Ectodermal cell (in vitro differentiated cells): ENCODE measurements around the gene MAPK8IP1.

Experiments used
- H3K27ac ChIP-seq: 2 replicates; pipeline ENCODE4 v1.7.0; 2013; ENCODE audit warnings: mild to moderate bottlenecking, low read depth, low read length; ENCODE audit not compliant: insufficient read depth, poor library complexity, severe bottlenecking
- H3K27me3 ChIP-seq: 2 replicates; pipeline ENCODE4 v1.7.0; 2013; ENCODE audit warnings: mild to moderate bottlenecking, low read length; ENCODE audit not compliant: insufficient read depth, control insufficient read depth, poor library complexity, severe bottlenecking
- H3K36me3 ChIP-seq: one replicate; pipeline ENCODE4 v1.7.0; 2013; ENCODE audit warnings: low read length; ENCODE audit not compliant: control insufficient read depth, insufficient read depth
- H3K4me1 ChIP-seq: one replicate; pipeline ENCODE4 v1.7.0; 2013; ENCODE audit warnings: low read length; ENCODE audit not compliant: control insufficient read depth, insufficient read depth
- H3K4me3 ChIP-seq: 2 replicates; pipeline ENCODE4 v1.7.0; 2013; ENCODE audit warnings: low read depth, low read length, control low read depth; ENCODE audit not compliant: insufficient read depth
- H3K9me3 ChIP-seq: 2 replicates; pipeline ENCODE4 v1.7.0; 2013; ENCODE audit warnings: mild to moderate bottlenecking, low read length, moderate library complexity; ENCODE audit not compliant: control insufficient read depth
- WGBS, 2 experiments: methylation state at CpG; one replicate each; pipeline ENCODE4 v1.1.7; 2013; ENCODE audit warnings: missing lambda C conversion rate in 2 of 2; 5-methylcytosine and 5-hydroxymethylcytosine counted together

MAPK8IP1 gene

DNA sequence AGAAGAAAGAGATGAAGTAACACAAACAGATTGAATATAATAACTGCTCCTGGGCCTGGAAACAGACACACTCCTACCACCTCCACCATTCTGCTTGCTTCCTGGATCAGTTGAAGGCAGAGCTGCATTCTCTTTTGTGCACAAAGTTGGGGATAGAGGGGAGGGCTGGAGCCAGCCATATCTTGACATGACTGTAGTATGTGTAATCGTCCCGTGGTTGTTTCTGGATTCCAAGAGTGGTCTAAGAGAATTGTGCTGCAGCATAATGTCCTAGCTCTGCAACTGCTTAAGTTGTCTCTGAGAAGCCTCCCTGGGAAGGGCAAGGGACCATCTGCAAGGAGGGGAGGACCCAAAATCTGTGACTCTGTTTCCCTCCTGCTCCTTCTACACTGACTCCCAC, 35.0 kb upstream of the MAPK8IP1 start:
- H3K9me3 ChIP-seq = no peaks in the 10 kb centered on the region
- peaks cover 16% of the 10 kb centered on the region for H3K27me3 ChIP-seq
- 91 to 97% methylated on average over 2 of the region's 2 CpGs for WGBS, 2 experiments
- H3K4me1 ChIP-seq = peaks cover 32% of the 10 kb centered on the region
- H3K4me3 ChIP-seq = no peak overlapping the region
- H3K27ac ChIP-seq = no peak overlapping the region
- H3K36me3 ChIP-seq = no peaks in the 10 kb centered on the region

DNA sequence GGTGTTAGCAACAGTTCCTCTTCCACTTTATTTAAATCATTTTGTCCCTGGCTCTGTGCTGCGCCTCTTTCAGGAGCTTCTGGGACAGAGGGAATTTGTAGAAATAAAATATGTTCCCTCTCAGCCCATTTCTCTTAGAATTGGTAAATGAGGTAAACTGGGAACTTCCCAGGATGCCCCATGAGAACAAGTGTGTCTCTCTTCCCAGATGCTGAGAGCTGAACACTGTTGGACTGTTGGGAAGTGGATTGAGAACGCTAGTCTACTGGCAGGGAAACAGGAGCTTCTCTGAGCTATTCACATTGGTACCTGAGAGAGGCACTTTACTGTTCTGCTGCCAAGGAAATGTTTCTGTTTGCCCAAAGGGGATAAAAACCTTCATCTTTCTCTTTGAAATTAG, 34.2 kb upstream of the MAPK8IP1 start:
- 94% methylated on average over 2 of the region's 2 CpGs for WGBS, 2 experiments
- peaks cover 32% of the 10 kb centered on the region for H3K4me1 ChIP-seq
- no peaks in the 10 kb centered on the region for H3K9me3 ChIP-seq
- H3K36me3 ChIP-seq = no peaks in the 10 kb centered on the region
- H3K4me3 ChIP-seq = no peak overlapping the region
- H3K27ac ChIP-seq = no peak overlapping the region
- H3K27me3 ChIP-seq = peaks cover 8% of the 10 kb centered on the region

DNA sequence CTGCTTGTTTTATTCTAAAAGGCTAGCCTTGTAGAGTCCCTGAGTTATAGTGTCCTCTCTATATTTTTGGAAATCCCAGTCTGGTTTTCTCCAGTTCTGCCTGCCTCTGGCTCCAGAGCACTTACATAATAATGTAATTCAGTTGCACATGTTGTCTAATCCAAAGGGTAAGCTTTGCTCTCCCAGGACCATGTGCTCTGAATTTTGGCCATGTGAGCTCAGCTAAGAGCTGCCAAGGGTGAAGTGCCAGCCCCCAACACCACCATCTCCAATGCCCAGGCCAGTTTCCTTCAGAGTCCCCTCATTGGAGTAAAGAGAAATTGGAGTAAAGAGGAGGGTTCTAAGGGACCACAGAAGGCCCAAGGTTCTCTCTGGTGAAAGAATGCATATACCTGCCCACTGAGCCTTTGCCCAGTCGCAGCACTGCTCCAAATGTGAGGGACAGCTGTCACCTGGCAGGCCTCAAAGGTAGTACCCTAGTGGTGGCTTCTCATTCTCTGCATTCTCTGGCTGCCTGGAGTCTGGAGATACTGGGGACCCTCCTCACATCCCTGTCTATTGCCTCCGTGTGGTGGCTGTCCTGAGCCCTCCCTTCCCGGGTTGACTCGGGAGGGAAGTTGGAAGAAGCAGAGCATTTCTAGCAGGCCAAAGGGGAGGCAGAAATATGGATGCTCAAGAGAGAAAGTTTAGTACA, 33.3 kb upstream of the MAPK8IP1 start:
- peaks cover 26% of the 10 kb centered on the region for H3K4me1 ChIP-seq
- no peaks in the 10 kb centered on the region for H3K27me3 ChIP-seq
- no peaks in the 10 kb centered on the region for H3K36me3 ChIP-seq
- no peak overlapping the region for H3K4me3 ChIP-seq
- H3K9me3 ChIP-seq = no peaks in the 10 kb centered on the region
- 16 to 18% methylated on average over 4 of the region's 4 CpGs for WGBS, 2 experiments
- H3K27ac ChIP-seq = no peak overlapping the region

DNA sequence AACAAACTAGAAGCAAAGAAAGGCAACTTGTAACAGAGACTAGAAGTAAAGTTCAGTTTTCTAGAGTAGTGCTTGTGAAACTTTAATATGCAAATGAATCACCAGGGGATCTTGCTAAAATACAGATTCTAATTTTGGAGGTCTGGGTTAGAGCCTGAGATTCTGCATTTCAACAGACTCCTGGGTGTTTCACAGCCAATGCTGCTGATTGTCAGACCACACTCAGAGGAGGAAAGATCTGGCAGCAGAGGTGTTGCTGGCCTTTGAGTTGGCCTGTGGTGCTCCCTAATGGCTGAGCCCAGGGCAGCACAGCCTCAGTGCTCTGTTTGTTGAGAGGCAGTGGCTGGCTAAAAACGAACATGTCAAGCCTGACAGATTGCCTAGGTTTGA, 32.7 kb upstream of the MAPK8IP1 start:
- H3K27me3 ChIP-seq = no peaks in the 10 kb centered on the region
- no peak overlapping the region for H3K27ac ChIP-seq
- no peaks in the 10 kb centered on the region for H3K9me3 ChIP-seq
- WGBS, 2 experiments = 0 to 30% methylated on average over 1 of the region's 1 CpG
- no peak overlapping the region for H3K4me3 ChIP-seq
- peaks cover 29% of the 10 kb centered on the region for H3K4me1 ChIP-seq
- H3K36me3 ChIP-seq = no peaks in the 10 kb centered on the region

DNA sequence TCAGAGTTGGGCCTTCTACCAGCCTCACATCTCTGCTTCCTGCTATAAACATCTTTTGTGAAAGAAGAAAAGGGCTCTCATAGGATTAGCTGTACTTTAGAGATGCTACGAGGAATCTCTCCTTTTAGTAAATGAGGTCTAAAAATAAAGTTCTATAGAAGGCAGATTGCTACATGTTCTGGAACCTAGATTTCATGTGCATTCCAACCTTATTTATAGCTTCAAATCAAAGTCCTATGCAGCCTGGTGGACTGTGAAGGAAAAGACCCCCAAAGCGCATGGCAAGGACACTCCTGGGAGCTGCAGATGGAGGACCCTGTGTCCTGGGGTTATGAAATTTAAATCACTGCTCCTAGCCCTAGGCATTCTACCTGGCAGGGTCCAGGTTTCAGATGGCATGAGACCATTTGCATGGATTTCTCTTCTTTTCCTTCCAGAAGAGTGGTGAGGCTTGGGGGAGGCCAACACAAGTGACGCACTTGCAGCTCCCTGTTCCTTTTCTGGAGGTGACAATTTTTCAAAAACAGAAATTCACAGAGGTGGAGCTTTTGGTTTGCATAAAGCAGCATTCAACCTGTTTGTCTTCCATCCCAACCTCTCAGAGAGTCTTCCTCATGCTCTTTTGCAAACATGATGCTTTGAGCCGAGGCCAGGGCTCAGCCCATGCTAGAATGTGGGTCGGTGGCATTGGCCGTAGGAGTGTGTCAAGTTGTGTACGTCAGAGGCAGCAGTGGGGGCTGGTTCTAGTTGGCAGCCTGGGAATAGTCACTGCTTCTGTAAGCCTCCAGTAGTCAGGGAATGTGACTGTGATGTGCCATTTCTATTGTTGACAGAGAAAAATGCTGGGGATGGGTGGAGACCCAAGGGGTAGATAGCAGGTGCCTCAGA, 31.9 kb upstream of the MAPK8IP1 start:
- H3K4me3 ChIP-seq = no peak overlapping the region
- 89 to 92% methylated on average over 7 of the region's 7 CpGs for whole genome bisulfite sequencing, 2 experiments
- H3K27ac ChIP-seq = no peak overlapping the region
- H3K4me1 ChIP-seq = peaks cover 29% of the 10 kb centered on the region
- no peaks in the 10 kb centered on the region for H3K36me3 ChIP-seq
- H3K27me3 ChIP-seq = no peaks in the 10 kb centered on the region
- no peaks in the 10 kb centered on the region for H3K9me3 ChIP-seq

DNA sequence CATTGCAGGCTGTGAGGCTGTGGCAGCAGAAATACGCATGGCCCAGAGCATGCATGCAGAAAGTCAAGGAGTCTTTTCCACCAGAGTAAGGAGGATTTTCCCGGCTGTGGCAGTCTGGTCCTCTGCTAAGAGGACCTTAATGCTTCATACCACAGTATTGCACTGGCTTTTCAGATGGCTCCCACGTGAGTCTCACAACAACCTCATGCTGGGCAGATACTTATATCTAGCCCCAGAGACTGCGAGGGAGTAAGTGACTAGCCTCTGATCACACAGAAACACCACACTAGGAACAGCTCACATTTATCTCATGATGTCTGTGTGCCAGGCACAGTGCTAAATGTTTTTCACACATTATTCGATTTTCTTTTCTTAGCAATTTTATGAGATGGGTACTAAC, 30.1 kb upstream of the MAPK8IP1 start:
- no peak overlapping the region for H3K27ac ChIP-seq
- H3K4me3 ChIP-seq = no peak overlapping the region
- no peaks in the 10 kb centered on the region for H3K27me3 ChIP-seq
- H3K4me1 ChIP-seq = peaks cover 40% of the 10 kb centered on the region
- no peaks in the 10 kb centered on the region for H3K9me3 ChIP-seq
- H3K36me3 ChIP-seq = no peaks in the 10 kb centered on the region
- WGBS, 2 experiments = 60 to 63% methylated on average over 5 of the region's 5 CpGs

DNA sequence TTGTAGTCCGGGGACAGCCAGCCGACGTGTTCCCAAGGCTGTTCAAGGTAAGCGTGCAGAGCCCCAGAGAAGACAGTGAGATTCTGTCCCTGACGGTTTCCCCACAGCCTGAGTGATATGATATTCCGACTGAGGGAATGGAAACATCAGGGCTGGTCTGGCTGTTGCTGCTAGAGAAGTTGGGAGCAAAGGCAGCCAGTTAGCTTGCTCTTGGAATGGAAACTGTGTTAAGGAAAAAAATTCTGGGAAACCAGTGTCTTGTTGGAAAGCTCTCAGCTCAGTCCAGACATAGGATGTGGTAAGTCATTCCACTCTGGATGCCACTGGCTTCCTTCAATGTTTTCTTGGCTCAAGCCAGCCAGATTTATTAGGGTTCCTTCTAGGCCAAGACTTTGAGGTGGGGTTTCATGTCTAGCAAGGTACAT, 29.4 kb upstream of the MAPK8IP1 start:
- H3K27ac ChIP-seq = no peak overlapping the region
- H3K9me3 ChIP-seq = no peaks in the 10 kb centered on the region
- H3K36me3 ChIP-seq = peaks cover 7% of the 10 kb centered on the region
- WGBS, 2 experiments = 94 to 95% methylated on average over 6 of the region's 6 CpGs
- H3K27me3 ChIP-seq = no peaks in the 10 kb centered on the region
- H3K4me1 ChIP-seq = peaks cover 40% of the 10 kb centered on the region
- H3K4me3 ChIP-seq = no peak overlapping the region

DNA sequence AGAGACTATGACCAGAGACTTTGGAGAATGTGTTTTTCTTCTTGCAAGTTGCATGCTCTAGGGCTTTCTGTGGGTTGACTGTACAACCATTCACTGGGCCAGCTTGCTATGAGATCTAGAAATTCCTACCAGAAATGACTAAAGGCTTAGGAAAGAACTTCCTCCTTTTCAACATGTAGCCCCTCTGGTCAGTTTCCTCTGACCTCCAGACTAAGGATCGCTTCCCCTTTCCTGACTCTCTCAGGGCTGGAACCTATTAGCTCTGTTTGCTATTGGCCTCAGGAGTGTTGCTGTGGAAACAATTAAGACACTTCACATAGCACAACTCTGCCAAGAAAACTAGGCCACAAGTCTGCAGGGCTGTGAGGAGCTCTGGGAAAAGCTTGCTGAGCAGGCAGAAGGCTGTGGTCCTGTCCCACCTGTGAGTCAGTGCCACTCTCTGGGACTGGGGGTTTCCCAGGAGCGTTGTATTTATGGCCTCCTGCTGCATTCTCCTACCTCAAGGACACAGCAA, 27.4 kb upstream of the MAPK8IP1 start:
- peak overlapping the region; percentile 30 for H3K27ac ChIP-seq
- 82 to 90% methylated on average over 2 of the region's 2 CpGs for WGBS, 2 experiments
- peaks cover 23% of the 10 kb centered on the region for H3K36me3 ChIP-seq
- no peak overlapping the region for H3K4me3 ChIP-seq
- peaks cover 32% of the 10 kb centered on the region for H3K4me1 ChIP-seq
- no peaks in the 10 kb centered on the region for H3K27me3 ChIP-seq
- no peaks in the 10 kb centered on the region for H3K9me3 ChIP-seq

DNA sequence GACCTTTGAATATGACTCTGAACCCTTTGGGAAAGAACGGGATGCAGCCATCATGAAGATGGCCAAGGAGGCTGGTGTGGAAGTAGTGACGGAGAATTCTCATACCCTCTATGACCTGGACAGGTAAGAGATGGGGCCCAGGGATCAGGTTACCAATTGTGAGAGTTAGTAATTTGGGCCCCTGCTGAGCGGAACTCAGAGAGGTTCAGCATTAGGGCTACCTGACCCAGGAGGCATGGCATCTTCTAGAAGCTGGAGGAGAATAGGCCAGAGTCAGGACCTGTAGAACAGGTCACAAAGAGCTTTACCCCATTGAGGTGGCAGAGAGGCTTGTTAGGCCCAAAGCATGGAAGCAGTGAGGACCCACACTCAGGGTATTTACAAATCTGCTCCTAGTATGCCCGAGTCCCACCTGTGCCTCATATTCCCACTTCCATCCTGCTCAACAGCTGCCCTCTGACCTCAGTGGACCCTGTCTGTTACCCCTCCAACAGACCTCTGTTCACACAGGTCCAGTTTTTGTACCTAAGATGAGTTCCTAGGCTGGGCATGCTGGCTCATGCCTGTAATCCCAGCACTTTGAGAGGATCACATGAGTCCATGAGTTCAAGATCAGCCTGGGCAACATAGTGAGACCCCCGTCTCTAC, 26.6 kb upstream of the MAPK8IP1 start:
- WGBS, 2 experiments = 90 to 97% methylated on average over 5 of the region's 5 CpGs
- Histone ChIP-seq H3K27ac (no peak overlapping the region), H3K9me3 (no peaks in the 10 kb centered on the region), H3K27me3 (no peaks in the 10 kb centered on the region), H3K4me3 (no peak overlapping the region), H3K4me1 (peaks cover 32% of the 10 kb centered on the region), H3K36me3 (peaks cover 32% of the 10 kb centered on the region)

DNA sequence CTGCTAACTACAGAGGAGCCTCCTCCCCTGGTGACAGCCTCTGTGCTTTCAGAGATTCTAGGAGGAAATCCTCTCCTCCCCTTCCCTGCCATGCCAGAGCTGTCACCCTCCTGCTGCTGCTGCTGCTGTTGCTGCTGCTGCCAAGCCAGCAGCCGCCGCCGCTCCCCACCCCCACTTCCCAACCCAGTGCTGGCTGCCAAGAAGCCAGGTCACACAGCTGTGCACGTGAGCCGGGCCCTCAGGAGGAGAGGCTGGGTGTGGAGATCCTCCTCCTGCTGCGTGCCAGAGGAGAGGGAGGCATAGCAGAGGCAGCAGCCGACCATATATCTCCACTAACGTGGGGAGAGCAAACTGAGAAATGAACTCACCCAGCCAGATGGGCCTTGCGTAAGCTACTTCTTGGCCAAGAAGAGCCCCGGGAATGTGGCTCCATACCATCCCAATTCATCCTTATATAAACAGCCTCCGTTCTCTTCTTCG, 25.8 kb upstream of the MAPK8IP1 start:
- Histone ChIP-seq H3K36me3 (peaks cover 38% of the 10 kb centered on the region), H3K27me3 (no peaks in the 10 kb centered on the region), H3K4me1 (peaks cover 31% of the 10 kb centered on the region), H3K4me3 (no peak overlapping the region), H3K27ac (peak overlapping the region; percentile 53), H3K9me3 (no peaks in the 10 kb centered on the region)
- WGBS, 2 experiments = 30 to 32% methylated on average over 12 of the region's 12 CpGs
